Uterus (tissue), 2 donors: ENCODE measurements around the gene CEP131.

Source experiments
- POLR2A ChIP-seq, 2 donors: fragments of 450-650 bp; IDR thresholded peaks; one replicate each; pipeline ENCODE4 v1.6.1; 2016; ENCODE audit warnings: antibody characterized with exemption in 2 of 2, mild to moderate bottlenecking in 1 of 2, moderate library complexity in 1 of 2
- TF ChIP-seq, protein P1 (sequence below), 4 experiments: fragments of 200-600 bp in 2 of 4; fragments of 450-650 bp in 2 of 4; sonication (generic) in 2 of 4; IDR thresholded peaks; one replicate each; pipeline ENCODE4 v1.5.1; 2016 to 2019; ENCODE audit warnings: antibody characterized with exemption in 4 of 4, mild to moderate bottlenecking in 2 of 4, moderate library complexity in 1 of 4

DNA sequence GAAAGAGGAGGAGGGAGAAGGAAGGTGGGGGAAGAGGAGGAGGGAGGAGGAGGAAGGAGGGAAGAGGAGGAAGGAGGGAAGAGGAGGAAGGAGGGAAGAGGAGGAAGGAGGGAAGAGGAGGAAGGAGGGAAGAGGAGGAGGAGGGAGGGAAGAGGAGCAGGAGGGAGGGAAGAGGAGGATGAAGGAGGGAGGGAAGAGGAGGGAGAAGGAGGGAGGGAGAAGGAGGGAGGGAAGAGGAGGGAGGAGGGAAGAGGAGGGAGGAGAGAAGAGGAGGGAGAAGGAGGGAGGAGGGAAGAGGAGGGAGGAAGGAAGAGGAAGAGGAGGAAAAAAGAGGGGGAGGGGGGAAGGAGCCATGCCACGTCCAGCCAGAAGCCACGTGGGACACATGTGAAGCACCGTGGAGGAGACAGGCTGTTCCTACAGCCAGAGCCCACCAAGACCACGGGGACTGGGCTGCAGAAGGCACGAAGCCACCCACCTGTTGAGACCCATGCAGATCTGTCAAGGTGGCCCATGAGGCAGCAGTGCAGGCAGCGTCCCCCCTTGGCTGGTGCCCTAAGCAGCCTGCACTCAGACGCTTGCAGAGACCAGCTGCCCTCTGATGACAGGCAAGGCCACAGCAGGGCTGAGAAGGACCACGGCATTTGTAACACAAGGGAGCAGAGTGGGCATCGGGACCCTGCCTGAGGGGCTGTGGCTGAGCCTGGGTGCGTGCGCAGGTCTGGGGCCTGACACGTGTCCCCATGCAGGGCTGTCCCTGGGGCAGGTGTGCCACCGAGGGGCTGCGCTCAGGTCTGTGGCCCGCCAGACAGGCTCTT, 26.7 kb upstream of the CEP131 start:
- TF ChIP-seq, protein P1, sequence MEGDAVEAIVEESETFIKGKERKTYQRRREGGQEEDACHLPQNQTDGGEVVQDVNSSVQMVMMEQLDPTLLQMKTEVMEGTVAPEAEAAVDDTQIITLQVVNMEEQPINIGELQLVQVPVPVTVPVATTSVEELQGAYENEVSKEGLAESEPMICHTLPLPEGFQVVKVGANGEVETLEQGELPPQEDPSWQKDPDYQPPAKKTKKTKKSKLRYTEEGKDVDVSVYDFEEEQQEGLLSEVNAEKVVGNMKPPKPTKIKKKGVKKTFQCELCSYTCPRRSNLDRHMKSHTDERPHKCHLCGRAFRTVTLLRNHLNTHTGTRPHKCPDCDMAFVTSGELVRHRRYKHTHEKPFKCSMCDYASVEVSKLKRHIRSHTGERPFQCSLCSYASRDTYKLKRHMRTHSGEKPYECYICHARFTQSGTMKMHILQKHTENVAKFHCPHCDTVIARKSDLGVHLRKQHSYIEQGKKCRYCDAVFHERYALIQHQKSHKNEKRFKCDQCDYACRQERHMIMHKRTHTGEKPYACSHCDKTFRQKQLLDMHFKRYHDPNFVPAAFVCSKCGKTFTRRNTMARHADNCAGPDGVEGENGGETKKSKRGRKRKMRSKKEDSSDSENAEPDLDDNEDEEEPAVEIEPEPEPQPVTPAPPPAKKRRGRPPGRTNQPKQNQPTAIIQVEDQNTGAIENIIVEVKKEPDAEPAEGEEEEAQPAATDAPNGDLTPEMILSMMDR (IDR thresholded peaks at IDR 0.05) = no peak
- TF ChIP-seq POLR2A (IDR thresholded peaks at IDR 0.05) = no peak
